HEK293T (cell line): ENCODE results near the gene GUK1.

Experiments used
- FOXK2 ChIP-seq: fragments of 450-650 bp; IDR thresholded peaks from 2 replicates; pipeline ENCODE4 v1.6.1; 2016; ENCODE audit warnings: mild to moderate bottlenecking
- HDGF ChIP-seq: fragments of 450-650 bp; IDR thresholded peaks from 2 replicates; pipeline ENCODE4 v1.6.1; 2017; ENCODE audit warnings: antibody characterized with exemption, borderline replicate concordance

- no peak for TF ChIP-seq FOXK2
- TF ChIP-seq HDGF: no peak
Measured at GRCh38 chr1:228091084-228091483, 49.0 kb upstream of the GUK1 start.
